ENCODE results near the gene TSPAN2.
"Not testable (repeated sequence)": the region's sequence is repeated elsewhere in the genome, so short reads cannot be mapped to it uniquely, and the experiment has no call there.

TSPAN2 gene

DNA sequence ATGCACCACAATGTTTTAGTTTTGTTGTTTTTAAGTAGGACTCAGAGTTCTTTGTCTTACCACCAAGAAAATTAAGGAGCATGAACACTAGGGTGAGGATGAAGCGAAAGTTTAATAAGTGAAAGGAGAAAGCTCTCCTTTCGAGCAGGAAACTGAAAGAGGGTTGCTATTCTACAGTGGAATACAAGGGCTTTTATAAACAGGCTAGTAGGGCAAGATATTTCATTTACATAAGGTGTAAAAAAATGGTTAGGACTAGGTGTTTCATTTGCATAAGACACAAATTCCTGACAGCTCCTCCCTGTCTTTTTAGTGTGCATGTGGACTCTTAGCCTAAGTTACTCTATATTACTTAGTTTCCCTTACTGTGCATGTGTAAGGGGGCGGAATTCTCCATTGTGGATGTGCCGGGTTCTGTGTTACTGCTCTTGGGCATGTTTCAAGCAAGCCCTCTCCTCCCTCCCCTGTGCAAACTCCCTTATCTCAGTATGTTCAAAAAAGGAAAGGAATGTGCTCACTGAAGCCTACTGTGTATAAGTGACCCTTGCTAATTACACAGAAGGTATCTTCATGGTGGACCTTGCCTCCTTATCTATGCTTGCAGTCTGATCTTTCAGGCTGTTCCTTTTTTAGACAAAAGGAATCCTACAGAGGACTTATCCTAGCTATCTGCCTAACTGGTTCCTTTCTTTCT lies 52.3 kb downstream of the TSPAN2 start:
- no peak for DNase-seq (ENCODE audit: low read depth in 2 of 2)

DNA sequence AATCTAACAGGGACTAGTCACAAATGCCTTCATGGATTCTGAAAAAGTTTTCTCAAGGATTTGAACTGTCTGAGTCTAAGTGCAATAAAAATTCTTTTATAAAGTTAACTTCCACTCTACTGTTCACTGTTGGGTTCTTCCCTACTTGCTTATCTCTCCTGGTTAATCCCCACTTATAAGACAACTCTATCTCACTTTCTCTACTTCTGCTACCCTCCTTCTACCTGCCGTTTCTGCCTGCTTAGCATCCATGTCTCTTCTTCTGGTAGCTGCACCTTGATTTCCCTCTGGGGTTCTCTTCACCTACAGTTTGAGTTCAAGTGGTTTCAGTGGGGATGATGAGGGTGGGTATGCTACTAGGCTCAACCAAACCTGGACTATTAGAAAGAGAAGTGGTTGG lies 53.7 kb downstream of the TSPAN2 start:
- DNase-seq (ENCODE audit: low read depth in 2 of 2), result no peak

DNA sequence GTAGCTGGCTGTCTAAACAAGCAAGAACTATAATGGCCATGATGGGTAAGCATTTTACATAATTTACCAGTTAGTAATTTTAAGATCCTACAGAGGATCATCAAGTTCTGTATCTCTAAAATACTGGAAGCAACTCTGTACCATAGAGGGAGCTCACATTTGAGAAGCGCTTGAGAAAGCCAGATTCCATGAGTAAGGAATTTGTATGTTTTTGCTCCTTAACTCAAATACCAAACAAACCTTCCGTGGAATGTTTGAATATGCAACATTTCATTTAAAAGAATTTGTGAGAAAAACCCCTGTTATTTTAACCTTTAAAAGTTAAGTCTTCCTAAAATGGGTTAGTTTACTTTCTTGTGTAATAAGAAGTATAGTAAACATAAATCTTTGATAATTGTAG lies 57.7 kb downstream of the TSPAN2 start:
- no peak for DNase-seq (ENCODE audit: low read depth in 2 of 2)

DNA sequence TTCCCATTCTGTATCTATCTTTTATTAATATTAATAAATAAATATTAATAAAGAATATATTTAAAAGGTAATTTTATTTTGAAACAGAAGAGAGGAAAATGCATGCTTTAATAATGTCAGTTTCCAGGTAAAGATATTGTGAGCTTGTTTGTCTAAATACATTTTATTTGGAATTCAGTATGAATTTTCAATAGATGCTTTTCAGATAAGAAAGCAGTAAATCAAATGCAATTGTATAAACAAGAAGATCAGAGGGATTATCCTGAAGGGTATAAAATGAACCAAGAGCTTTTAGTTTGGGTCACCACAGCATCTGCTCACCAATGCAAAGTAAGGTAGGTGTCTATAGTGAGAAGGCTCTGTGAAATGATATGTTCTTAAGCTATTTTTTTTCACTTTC lies 59.8 kb downstream of the TSPAN2 start, which contains the start of gene TSHB:
TSS of gene TSHB (plus strand) at position 301 of the 400 bp plus-strand sequence. CDS start 3,537 bp downstream, outside the sequence.
- no peak for DNase-seq (ENCODE audit: low read depth in 2 of 2)

DNA sequence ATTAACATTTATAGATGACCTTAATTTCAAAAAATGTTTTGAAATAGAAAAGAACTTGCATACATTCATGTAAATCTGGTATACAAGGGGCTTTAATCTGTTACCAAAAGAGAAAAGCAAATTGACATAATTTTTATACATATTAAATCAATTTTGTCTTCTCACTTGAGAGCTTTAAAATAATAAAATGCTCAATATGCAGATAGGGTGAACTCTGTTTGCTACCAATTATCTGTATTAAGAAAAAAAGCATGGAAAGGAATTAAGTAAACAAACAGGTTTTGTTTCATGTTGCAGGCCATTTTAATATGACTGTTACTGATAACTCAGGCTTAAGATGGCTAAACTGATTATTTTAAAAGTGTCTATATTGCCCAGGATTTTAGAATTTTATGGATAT lies 65.7 kb downstream of the TSPAN2 start:
- DNase-seq (ENCODE audit: low read depth in 2 of 2), result no peak

DNA sequence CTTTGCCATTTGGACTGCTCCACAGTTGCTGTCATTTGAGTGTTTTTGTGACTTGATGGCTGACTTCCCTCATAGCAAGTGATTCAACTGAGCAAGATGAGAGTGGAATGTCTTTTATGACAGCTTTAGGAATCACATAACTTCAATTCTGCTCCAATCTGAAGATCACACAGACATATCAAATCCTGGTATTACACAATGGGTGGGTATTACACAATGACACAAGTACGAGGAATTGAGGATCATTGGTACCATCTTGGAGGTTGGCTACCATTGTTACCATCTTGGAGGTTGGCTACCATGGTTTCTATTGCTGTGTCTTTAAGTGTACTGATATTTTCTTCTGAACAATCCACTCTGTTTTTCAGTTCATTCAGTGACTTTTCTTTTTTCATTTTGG lies 68.2 kb downstream of the TSPAN2 start:
- no peak for DNase-seq (ENCODE audit: low read depth in 2 of 2)

DNA sequence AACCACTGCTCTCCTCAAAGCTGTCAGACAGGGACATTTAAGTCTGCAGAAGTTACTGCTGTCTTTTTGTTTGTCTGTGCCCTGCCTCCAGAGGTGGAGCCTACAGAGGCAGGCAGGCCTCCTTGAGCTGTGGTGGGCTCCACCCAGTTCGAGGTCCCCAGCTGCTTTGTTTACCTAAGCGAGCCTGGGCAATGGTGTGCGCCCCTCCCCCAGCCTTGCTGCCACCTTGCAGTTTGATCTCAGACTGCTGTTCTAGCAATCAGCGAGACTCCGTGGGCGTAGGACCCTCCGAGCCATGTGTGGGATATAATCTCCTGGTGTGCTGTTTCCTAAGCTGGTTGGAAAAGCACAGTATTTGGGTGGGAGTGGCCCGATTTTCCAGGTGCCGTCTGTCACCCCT lies 69.8 kb downstream of the TSPAN2 start:
- DNase-seq (ENCODE audit: low read depth in 2 of 2), result not testable (repeated sequence)

DNA sequence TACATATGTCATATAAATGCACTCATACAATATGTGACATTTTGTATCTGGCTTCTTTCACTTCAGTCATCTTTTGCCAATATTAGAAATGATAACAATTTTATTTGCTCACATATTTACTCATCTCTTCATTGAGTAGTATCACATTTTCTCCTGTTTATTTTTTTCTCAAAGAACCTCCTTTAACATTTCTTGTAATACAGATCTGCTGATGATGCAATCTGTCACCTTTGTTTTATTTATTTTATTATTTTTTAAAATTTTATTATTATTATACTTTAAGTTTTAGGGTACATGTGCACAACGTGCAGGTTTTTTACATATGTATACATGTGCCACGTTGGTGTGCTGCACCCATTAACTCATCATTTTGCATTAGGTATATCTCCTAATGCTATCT lies 75.5 kb downstream of the TSPAN2 start:
- no peak for DNase-seq (ENCODE audit: low read depth in 2 of 2)

DNA sequence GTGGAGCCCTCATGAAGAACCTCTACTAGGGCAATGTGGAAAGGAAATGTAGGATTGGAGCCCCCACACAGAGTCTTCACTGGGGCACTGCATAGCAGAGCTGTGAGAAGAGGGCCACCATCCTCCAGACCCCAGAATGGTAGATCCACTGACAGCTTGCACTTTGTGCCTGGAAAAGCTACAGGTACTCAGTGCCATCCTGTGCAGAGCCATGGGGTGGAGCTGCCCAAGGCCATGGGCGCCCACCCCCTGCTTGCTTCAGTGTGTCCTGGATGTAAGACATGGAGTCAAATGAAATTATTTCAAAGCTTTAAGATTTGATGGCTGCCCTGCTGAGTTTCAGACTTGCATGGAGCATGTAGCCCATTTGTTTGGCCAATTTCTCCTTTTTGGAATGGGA lies 76.9 kb downstream of the TSPAN2 start:
- no peak for DNase-seq (ENCODE audit: low read depth in 2 of 2)

DNA sequence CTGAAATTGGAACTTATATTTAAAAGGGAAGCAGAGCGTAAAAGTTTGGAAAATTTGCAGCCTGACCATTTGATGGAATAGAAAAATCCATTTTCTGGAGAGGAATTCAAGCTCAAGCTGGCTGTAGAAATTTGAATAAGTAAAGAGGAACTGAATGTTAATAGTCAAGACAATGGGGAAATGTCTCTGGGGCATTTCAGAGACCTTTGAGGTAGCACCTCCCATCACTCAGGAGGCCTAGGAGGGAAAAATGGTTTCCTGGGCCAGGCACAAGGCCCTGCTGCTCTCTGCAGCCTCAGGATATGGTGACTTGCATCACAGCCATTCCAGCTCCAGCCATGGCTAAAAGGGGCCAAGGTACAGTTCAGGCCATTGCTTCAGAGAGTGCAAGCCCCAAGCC lies 77.3 kb downstream of the TSPAN2 start:
- DNase-seq (ENCODE audit: low read depth in 2 of 2), result no peak

DNA sequence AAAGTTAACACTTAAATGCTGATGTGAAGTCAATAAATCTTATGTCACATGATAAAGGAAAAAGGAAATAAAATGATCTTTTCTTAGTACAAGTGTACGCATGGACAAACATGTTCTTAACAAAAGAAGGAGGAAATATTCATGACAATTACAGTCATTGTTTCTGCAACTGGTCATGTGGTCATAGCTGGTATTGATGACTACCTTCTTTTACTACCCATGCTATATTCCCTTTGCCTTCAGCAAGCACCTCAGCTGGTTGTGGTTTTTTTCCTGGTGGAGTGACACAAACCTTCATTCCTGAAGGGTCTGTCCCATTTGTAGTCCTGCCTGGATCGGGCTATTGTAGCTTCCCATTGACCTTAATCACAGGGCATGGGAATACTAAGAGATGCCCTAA lies 83.1 kb downstream of the TSPAN2 start:
- no peak for DNase-seq (ENCODE audit: low read depth in 2 of 2)
